ENCODE results near the gene FRRS1. TPM values are rescaled to one million over a fixed set of nuclear protein-coding genes. Genes with fewer than 3 reads are reported as not detected.
A peak's percentile ranks its signal among the peaks of the same experiment; 100 is the strongest.

The FRRS1 gene
- total RNA-seq, 1 experiment from 2014 or later = 7.2 TPM

DNA sequence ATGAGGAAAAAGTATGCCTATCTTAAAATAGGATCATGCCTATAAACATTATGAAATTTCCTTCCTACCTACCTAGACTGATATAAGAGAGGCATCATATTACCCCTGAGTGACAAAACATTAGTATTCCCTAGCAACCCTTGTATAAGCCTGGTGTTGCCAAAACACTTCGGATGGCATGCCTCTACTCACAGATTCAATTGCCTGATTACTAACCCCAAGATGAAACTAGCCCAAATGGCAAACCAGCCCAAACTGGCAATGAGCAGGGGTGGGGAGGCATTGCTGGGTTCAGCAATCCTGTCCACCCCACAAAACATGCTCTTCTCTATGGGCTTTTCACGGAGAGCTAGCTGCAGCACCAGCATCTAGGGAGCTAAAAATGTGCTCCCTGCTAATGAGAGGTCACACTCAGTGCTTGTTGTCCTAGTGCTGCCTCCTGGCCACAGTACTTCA lies 106.7 kb downstream of the FRRS1 start:
- peaks cover 4% of the 10 kb centered on the region for H3K36me3 Mint-ChIP-seq (ENCODE audit: insufficient read depth, unreplicated experiment)
- no peaks in the 10 kb centered on the region for H3K9me3 Mint-ChIP-seq (ENCODE audit: unreplicated experiment)
- H3K4me1 Mint-ChIP-seq (ENCODE audit: insufficient read depth, unreplicated experiment) = peaks cover 29% of the 10 kb centered on the region
- peak overlapping the region; percentile 78 for H3K27ac Mint-ChIP-seq (ENCODE audit: low read depth, unreplicated experiment)
- no peak overlapping the region for H3K4me3 Mint-ChIP-seq (ENCODE audit: unreplicated experiment)
- no peak for TF ChIP-seq CTCF (IDR thresholded peaks at IDR 0.05; ENCODE audit: unreplicated experiment)
- DNase-seq (ENCODE audit: unreplicated experiment) = peak; percentile 94
- H3K27me3 Mint-ChIP-seq (ENCODE audit: insufficient read depth, unreplicated experiment) = no peaks in the 10 kb centered on the region
- CTCF ChIA-PET = interaction anchor here (0.6 to 6.8 kb wide), 6 partner anchors 9 to 178 kb away, joined by 3 to 38 read pairs (median 4); partner anchors contain the start of gene PALMD
- intact Hi-C loops (cut with micrococcal nuclease) = no loop called here
- no TSS peak for BruUV-seq (replicated peaks)
- POLR2A ChIA-PET = interaction anchor here (1.3 to 7.8 kb wide), 5 partner anchors 12 to 105 kb away, joined by 4 to 148 read pairs (median 15); partner anchors contain the start of gene PALMD

Other genes with a start within 250 kb of the FRRS1 start
- 0.12 and 0.33 TPM in 2 replicates for gene PALMD, start 120.5 kb downstream of the FRRS1 start, total RNA-seq (2022)
- 8.9 and 9.1 TPM in 2 replicates for gene AGL, start 83.7 kb upstream of the FRRS1 start, total RNA-seq (2022)
- 15.1 and 20.7 TPM in 2 replicates for gene SLC35A3, start 203.4 kb upstream of the FRRS1 start, total RNA-seq (2022)